Lower leg skin (tissue), 3 donors: ENCODE data around the gene ZDHHC17.

ENCODE experiments used
- POLR2A ChIP-seq, 2 donors: fragments of 450-650 bp; IDR thresholded peaks; one replicate each; pipeline ENCODE4 v1.6.1; 2016 to 2017; ENCODE audit warnings: antibody characterized with exemption in 2 of 2, mild to moderate bottlenecking in 1 of 2, moderate library complexity in 1 of 2
- TF ChIP-seq, protein P1 (sequence below), 3 donors: fragments of 450-650 bp; IDR thresholded peaks; one replicate each; pipeline ENCODE4 v1.5.1; 2016; ENCODE audit warnings: antibody characterized with exemption in 3 of 3, mild to moderate bottlenecking in 3 of 3, moderate library complexity in 2 of 3

DNA sequence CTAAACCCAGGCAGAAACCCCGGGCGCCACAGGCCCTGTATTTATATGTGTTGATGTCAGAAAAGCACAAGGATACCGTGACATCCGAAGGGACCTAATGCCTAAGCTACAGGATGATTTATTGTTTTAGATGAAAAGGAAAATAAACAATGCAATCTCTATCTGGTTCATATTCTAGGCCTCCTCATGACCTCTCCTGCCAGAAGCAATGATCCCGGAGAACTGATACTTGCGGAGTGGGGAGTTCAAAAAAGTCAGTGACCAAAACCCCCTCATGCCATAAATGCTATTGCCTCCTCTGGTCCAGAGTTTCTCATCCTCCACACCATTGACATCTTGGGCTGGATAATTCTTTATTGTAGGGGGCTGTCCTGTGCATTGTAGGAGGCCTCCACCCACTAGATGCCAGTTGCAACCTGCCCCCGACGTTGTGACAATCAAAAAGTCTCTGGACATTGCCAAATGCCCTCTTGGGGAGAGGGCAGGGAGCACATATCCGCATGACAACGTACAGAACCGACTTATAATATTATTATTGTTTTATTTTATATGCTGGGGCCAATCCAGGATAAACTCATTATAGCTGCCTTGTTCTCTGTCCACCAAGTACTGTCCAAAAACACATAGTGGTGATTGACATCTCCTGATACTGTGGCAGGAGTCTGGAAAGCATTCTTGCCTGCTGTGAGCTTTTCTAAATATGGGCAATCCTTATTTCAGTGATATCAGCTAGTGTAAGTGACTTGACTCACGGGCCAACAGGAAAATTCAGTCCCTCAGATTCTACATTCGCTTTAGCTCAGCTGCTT, 116.0 kb downstream of the ZDHHC17 start:
- TF ChIP-seq, protein P1, sequence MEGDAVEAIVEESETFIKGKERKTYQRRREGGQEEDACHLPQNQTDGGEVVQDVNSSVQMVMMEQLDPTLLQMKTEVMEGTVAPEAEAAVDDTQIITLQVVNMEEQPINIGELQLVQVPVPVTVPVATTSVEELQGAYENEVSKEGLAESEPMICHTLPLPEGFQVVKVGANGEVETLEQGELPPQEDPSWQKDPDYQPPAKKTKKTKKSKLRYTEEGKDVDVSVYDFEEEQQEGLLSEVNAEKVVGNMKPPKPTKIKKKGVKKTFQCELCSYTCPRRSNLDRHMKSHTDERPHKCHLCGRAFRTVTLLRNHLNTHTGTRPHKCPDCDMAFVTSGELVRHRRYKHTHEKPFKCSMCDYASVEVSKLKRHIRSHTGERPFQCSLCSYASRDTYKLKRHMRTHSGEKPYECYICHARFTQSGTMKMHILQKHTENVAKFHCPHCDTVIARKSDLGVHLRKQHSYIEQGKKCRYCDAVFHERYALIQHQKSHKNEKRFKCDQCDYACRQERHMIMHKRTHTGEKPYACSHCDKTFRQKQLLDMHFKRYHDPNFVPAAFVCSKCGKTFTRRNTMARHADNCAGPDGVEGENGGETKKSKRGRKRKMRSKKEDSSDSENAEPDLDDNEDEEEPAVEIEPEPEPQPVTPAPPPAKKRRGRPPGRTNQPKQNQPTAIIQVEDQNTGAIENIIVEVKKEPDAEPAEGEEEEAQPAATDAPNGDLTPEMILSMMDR (IDR thresholded peaks at IDR 0.05), result no peak
- TF ChIP-seq POLR2A (IDR thresholded peaks at IDR 0.05), result no peak
